Neural cell (in vitro differentiated cells): ENCODE data around the gene NUDT3. TPM values are rescaled to one million over a fixed set of nuclear protein-coding genes. Genes with fewer than 3 reads are reported as not detected.
"Not testable (repeated sequence)": the region's sequence is repeated elsewhere in the genome, so short reads cannot be mapped to it uniquely, and the experiment has no call there.

Experiments used
- H2AFZ ChIP-seq: fragments of 200-600, 300-800 bp; sonication (generic), shearing (Covaris generic); 2 replicates; pipeline ENCODE4 v1.6.0; 2014; ENCODE audit warnings: low read depth, mild to moderate bottlenecking, antibody characterized with exemption, low read length, moderate library complexity
- H3F3A ChIP-seq: fragments of 200-600 bp; shearing (Covaris generic); 2 replicates; pipeline ENCODE4 v1.6.1; 2016; ENCODE audit warnings: mild to moderate bottlenecking, moderate library complexity, mixed read lengths, antibody characterized with exemption, low read length; ENCODE audit not compliant: insufficient read depth, poor library complexity, severe bottlenecking
- H3K27ac ChIP-seq: fragments of 200-600, 300-800 bp; sonication (generic), shearing (Covaris generic); 2 replicates; pipeline ENCODE4 v1.5.1; 2014; ENCODE audit warnings: mild to moderate bottlenecking, low read length, moderate library complexity
- H3K27me3 ChIP-seq: fragments of 300-800, 200-600 bp; sonication (generic), shearing (Covaris generic); 2 replicates; pipeline ENCODE4 v1.6.0; 2014; ENCODE audit warnings: mild to moderate bottlenecking, low read depth, low read length, moderate library complexity; ENCODE audit not compliant: insufficient read depth
- H3K36me3 ChIP-seq: fragments of 300-800, 200-600 bp; sonication (generic), shearing (Covaris generic); 2 replicates; pipeline ENCODE4 v1.5.1; 2014; ENCODE audit warnings: mild to moderate bottlenecking, antibody characterized with exemption, low read length, moderate library complexity; ENCODE audit not compliant: insufficient read depth
- H3K4me2 ChIP-seq: fragments of 300-800, 200-600 bp; sonication (generic), shearing (Covaris generic); 2 replicates; pipeline ENCODE4 v1.6.0; 2014; ENCODE audit warnings: mild to moderate bottlenecking, low read length
- H3K4me3 ChIP-seq: fragments of 300-800, 200-600 bp; sonication (generic), shearing (Covaris generic); 2 replicates; pipeline ENCODE4 v1.5.1; 2014; ENCODE audit warnings: mild to moderate bottlenecking, low read length, moderate library complexity
- H3K79me2 ChIP-seq: fragments of 200-600 bp; shearing (Covaris generic); replicated peaks from 2 replicates; pipeline ENCODE4 v1.6.0; 2014; ENCODE audit warnings: mild to moderate bottlenecking, low read length, moderate library complexity; ENCODE audit not compliant: insufficient read depth
- H3K9ac ChIP-seq: fragments of 300-800, 200-600 bp; sonication (generic), shearing (Covaris generic); 2 replicates; pipeline ENCODE4 v1.6.1; 2016; ENCODE audit warnings: mild to moderate bottlenecking, low read length, mixed read lengths
- H3K9me2 ChIP-seq: fragments of 200-600 bp; shearing (Covaris generic); 2 replicates; pipeline ENCODE4 v1.6.1; 2016; ENCODE audit warnings: mild to moderate bottlenecking, low read length, mixed read lengths; ENCODE audit not compliant: insufficient read depth
- H3K9me3 ChIP-seq: fragments of 200-600, 300-800 bp; sonication (generic), shearing (Covaris generic); 2 replicates; pipeline ENCODE4 v1.6.1; 2016; ENCODE audit warnings: mild to moderate bottlenecking, mixed run types, low read length, moderate library complexity, mixed read lengths
- H4K20me1 ChIP-seq: fragments of 200-600 bp; shearing (Covaris generic); 2 replicates; pipeline ENCODE4 v1.6.1; 2016; ENCODE audit warnings: mild to moderate bottlenecking, mixed run types; ENCODE audit not compliant: insufficient read depth
- CTCF ChIP-seq: fragments of 450-650 bp; IDR thresholded peaks from 2 replicates; pipeline ENCODE4 v1.5.1; 2014; ENCODE audit warnings: antibody characterized with exemption, mild to moderate bottlenecking, moderate library complexity; ENCODE audit not compliant: poor library complexity, severe bottlenecking
- EP300 ChIP-seq: fragments of 450-650 bp; conservative IDR thresholded peaks from 2 replicates; pipeline ENCODE4 v1.6.1; 2014; ENCODE audit warnings: antibody characterized with exemption, mild to moderate bottlenecking, moderate library complexity; ENCODE audit not compliant: poor library complexity, severe bottlenecking
- EZH2 ChIP-seq: fragments of 200-600, 300-800 bp; shearing (Covaris generic), sonication (generic); IDR thresholded peaks from 2 replicates; pipeline ENCODE4 v1.6.1; 2014; ENCODE audit warnings: antibody characterized with exemption, low read length, borderline replicate concordance, mild to moderate bottlenecking; ENCODE audit not compliant: insufficient read depth, poor library complexity, severe bottlenecking
- MXI1 ChIP-seq: fragments of 450-650 bp; conservative IDR thresholded peaks from 2 replicates; pipeline ENCODE4 v1.6.1; 2014; ENCODE audit warnings: antibody characterized with exemption, mild to moderate bottlenecking; ENCODE audit not compliant: poor library complexity, severe bottlenecking
- POLR2AphosphoS5 ChIP-seq: IDR thresholded peaks from 2 replicates; pipeline ENCODE4 v1.6.1; 2012
- RAD21 ChIP-seq: fragments of 450-650 bp; conservative IDR thresholded peaks from 2 replicates; pipeline ENCODE4 v1.6.1; 2014; ENCODE audit warnings: antibody characterized with exemption, mild to moderate bottlenecking, moderate library complexity
- REST ChIP-seq: IDR thresholded peaks from 2 replicates; pipeline ENCODE4 v1.6.1; 2012; ENCODE audit warnings: borderline replicate concordance
- SMC3 ChIP-seq: fragments of 450-650 bp; conservative IDR thresholded peaks from 2 replicates; pipeline ENCODE4 v1.6.1; 2014; ENCODE audit warnings: antibody characterized with exemption, mild to moderate bottlenecking, moderate library complexity; ENCODE audit not compliant: poor library complexity
- TAF1 ChIP-seq: IDR thresholded peaks from 2 replicates; pipeline ENCODE4 v1.6.1; 2012; ENCODE audit warnings: low read depth
- polyA plus RNA-seq: library from polyadenylated mRNA; depleted of rRNA; stranded (reverse); fragments of >200 nt; gene quantifications from 2 replicates; pipeline ENCODE4 v1.2.3, GENCODE V29; 2014

Gene NUDT3
- polyA plus RNA-seq, 1 donor from 2014 or later, result 80.2 TPM

- TF ChIP-seq SMC3, result no peak
- peak; percentile 30 for TF ChIP-seq CTCF
- no peak for TF ChIP-seq MXI1
- TF ChIP-seq TAF1, result no peak
- TF ChIP-seq RAD21, result peak; percentile 10
- no peak overlapping the region for H3K27ac ChIP-seq
- no peaks in the 10 kb centered on the region for H3K36me3 ChIP-seq
- no peaks in the 10 kb centered on the region for H3K9me2 ChIP-seq
- no peaks in the 10 kb centered on the region for H3K79me2 ChIP-seq
- H3K27me3 ChIP-seq, result no peaks in the 10 kb centered on the region
- no peak overlapping the region for H2AFZ ChIP-seq
- H3K9ac ChIP-seq, result no peak overlapping the region
- no peaks in the 10 kb centered on the region for H3K9me3 ChIP-seq
- no peaks in the 10 kb centered on the region for H3F3A ChIP-seq
- peak overlapping the region; percentile 92 for H3K4me3 ChIP-seq
- H3K4me2 ChIP-seq, result no peak overlapping the region
- no peaks in the 10 kb centered on the region for H4K20me1 ChIP-seq
Measured at GRCh38 chr6:34246563-34247391, 145.7 kb downstream of the NUDT3 start.

GRCh38 chr6:34246249-34246562 lies 146.3 kb downstream of the NUDT3 start:
- no peak overlapping the region for H3K4me2 ChIP-seq
- H2AFZ ChIP-seq, result no peak overlapping the region
- H3K9me3 ChIP-seq, result no peaks in the 10 kb centered on the region
- no peak overlapping the region for H3K4me3 ChIP-seq
- no peaks in the 10 kb centered on the region for H3K79me2 ChIP-seq
- TF ChIP-seq CTCF (no peak), MXI1 (no peak), TAF1 (no peak), POLR2AphosphoS5 (no peak), REST (no peak), RAD21 (no peak), SMC3 (no peak), EP300 (no peak), EZH2 (no peak)
- H3K9me2 ChIP-seq, result no peaks in the 10 kb centered on the region
- H3F3A ChIP-seq, result no peaks in the 10 kb centered on the region
- H3K27ac ChIP-seq, result no peak overlapping the region
- no peaks in the 10 kb centered on the region for H3K36me3 ChIP-seq
- no peaks in the 10 kb centered on the region for H3K27me3 ChIP-seq
- H3K9ac ChIP-seq, result no peak overlapping the region
- no peaks in the 10 kb centered on the region for H4K20me1 ChIP-seq

- not testable (repeated sequence) for H3K9ac ChIP-seq, H3K9me2 ChIP-seq, H3K27me3 ChIP-seq, H4K20me1 ChIP-seq, H3K9me3 ChIP-seq, H3K27ac ChIP-seq, H3K79me2 ChIP-seq, H3F3A ChIP-seq, H3K4me2 ChIP-seq, H3K36me3 ChIP-seq, H3K4me3 ChIP-seq, H2AFZ ChIP-seq
Measured at GRCh38 chr6:34245761-34246140, 146.7 kb downstream of the NUDT3 start.

- H3K27ac ChIP-seq, result not testable (repeated sequence)
Measured at GRCh38 chr6:34245032-34245760, 147.3 kb downstream of the NUDT3 start.

More at GRCh38 chr6:34245032-34245760, 147.3 kb downstream of the NUDT3 start:
- H3K79me2 ChIP-seq, H3K9me3 ChIP-seq, H2AFZ ChIP-seq, H3K9ac ChIP-seq, H4K20me1 ChIP-seq, H3K9me2 ChIP-seq, H3K4me2 ChIP-seq, H3K27me3 ChIP-seq, H3F3A ChIP-seq, H3K4me3 ChIP-seq, H3K36me3 ChIP-seq: not testable (repeated sequence)
